NT2/D1 (cell line): ENCODE data around the gene TRAPPC1.

ENCODE experiments used
- SUZ12 ChIP-seq: IDR thresholded peaks from 2 replicates; pipeline ENCODE4 v1.6.1; 2011; ENCODE audit not compliant: insufficient read length, insufficient read depth; ENCODE audit errors: extremely low read depth
- YY1 ChIP-seq: IDR thresholded peaks from 2 replicates; pipeline ENCODE4 v1.6.1; 2011; ENCODE audit not compliant: insufficient read length, insufficient read depth
- ZNF274 ChIP-seq: IDR thresholded peaks from 2 replicates; pipeline ENCODE4 v1.6.1; 2011; ENCODE audit warnings: mild to moderate bottlenecking, low read depth, low read length

DNA sequence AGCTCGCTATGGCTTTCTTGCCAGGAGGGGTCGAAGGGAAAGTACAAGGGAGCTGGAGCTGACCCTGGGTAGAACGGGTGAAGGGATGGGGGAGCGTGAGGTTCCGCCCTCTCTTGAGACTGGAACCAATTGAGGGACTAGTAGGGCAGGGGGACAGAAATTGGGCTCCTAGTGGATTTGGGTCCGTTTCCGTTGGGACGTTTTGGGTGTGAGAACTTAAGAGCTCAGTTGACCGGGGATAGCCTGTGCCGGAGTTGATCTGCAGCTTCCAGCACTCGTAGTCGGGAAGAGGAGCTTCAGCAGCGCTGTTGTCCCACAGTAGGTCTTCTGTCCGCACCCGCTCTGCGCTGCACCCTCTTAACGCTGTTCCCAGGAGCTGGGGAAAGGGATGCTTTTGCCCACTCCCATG lies 741 bp upstream of the TRAPPC1 start:
- TF ChIP-seq YY1 (no peak), SUZ12 (no peak), ZNF274 (no peak)
